Measurements from ENCODE around the gene DIPK1A.
"Not testable (repeated sequence)": the region's sequence is repeated elsewhere in the genome, so short reads cannot be mapped to it uniquely, and the experiment has no call there.

Gene DIPK1A

GRCh38 chr1:92926873-92927272 is 34.4 kb downstream of the DIPK1A start:
- intact Hi-C loops (cut with DNase I), result no loop called here
- no peak for DNase-seq

- intact Hi-C loops (cut with DNase I), result loop anchor here (5.0 kb wide), 1 partner anchor 37 kb away; no protein-coding TSS in a partner anchor
- no peak for DNase-seq
Observed at GRCh38 chr1:92924501-92924900, 36.8 kb downstream of the DIPK1A start.

- no peak for DNase-seq
Observed at GRCh38 chr1:92923664-92924063, 37.6 kb downstream of the DIPK1A start.

GRCh38 chr1:92922356-92923035 is 38.8 kb downstream of the DIPK1A start:
- intact Hi-C loops (cut with DNase I), result loop anchor here (5.0 kb wide), 1 partner anchor 35 kb away; no protein-coding TSS in a partner anchor
- DNase-seq, result no peak

More at GRCh38 chr1:92923664-92924063, 37.6 kb downstream of the DIPK1A start:
- intact Hi-C loops (cut with DNase I), result loop anchor here (5.0 kb wide), 1 partner anchor 36 kb away; no protein-coding TSS in a partner anchor

DNA sequence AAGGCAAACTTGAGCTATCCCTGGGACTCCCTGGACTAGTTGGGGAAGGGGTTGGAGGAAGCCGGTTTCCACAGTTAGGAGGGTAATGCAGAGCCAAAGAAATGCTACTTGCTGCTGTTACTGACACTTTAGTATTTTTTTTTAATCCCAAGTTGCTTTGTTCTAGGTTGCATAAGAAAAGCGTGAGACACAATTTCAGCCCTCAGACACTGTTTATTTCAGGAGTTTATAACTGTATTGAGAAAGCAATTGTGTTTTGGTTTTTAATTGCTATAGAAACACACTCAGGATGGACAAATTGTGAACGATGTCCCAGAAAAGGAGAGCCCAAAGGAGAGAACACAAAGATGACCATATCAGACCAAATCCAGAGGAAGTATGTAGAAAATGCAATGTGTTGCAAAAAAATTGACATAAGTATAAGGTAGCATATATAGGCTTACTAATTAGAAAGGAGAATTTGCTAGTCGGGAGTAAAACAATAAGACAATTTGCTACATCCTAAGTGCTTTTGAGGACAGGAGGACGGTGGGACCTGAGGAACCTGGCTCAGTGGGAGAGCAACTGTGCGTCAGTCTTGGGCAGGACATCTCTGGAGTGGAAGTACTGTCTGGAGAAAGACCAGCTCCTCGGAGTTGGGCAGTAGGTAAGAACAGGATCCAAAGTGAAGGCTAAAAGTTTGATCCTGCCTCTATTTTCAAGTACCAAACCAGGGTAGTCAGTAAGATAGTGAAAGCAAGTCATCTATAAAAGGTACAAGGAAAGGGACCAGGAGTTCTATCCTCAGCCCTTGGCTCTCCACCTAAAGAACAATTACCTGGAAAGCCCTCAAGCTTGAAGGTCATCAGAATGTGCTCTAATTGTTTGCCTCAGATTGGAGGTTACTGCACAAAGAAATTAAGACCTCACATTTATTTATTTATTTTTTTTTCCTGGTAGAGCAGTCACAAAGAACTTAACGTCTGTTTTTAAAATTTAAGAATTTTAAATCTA is 39.9 kb downstream of the DIPK1A start:
- intact Hi-C loops (cut with DNase I), result loop anchor here (5.0 kb wide), 1 partner anchor 34 kb away; no protein-coding TSS in a partner anchor
- no peak for DNase-seq

GRCh38 chr1:92916899-92917298 is 44.4 kb downstream of the DIPK1A start:
- intact Hi-C loops (cut with DNase I), result no loop called here
- DNase-seq, result no peak

GRCh38 chr1:92915547-92915946 is 45.7 kb downstream of the DIPK1A start:
- no peak for DNase-seq
- intact Hi-C loops (cut with DNase I), result no loop called here

- intact Hi-C loops (cut with DNase I), result no loop called here
- DNase-seq, result no peak
Observed at GRCh38 chr1:92913093-92913819, 48.0 kb downstream of the DIPK1A start.

DNA sequence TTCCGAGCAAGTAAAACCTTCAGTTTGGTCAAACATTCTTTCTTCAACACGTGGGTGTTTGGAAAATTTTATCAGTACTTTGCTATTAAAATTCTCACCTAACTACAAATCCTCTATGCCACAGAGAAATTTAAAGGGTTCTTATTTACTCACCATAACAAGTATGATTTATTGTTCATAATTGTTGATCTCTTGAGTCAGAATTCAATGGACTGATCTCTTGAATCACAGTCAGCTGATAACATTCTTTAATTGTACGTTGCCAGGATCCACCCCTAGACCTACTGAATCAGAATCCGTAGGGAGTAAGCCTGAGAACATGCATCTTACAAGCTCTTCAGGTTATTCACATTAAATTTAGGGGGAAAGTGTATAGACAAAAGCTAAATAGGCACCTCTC is 51.2 kb downstream of the DIPK1A start:
- intact Hi-C loops (cut with DNase I), result no loop called here

DNA sequence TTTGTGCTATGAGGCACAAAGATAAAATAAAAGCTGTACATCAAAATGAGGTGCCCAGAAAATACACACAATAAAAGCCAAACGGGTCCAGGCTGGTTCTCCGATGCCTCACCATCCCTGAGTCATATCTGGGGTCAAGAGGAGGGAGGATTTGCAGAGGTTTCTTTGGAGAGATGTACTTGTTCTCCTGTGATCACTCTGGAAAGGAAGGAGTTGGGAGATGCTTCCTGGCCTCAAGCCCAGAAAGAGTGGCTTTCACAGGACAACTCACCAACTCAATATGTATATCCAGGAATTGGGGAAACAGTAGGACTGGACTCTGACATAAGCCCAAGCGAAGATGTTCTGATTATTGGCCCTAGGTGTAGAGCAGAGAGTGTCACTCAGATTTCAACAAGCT is 51.9 kb downstream of the DIPK1A start:
- intact Hi-C loops (cut with DNase I), result no loop called here
- peak in 4 of 10 donors; percentile 23 to 82 (median 38) for DNase-seq

More for the DNA sequence above, 51.2 kb downstream of the DIPK1A start:
- no peak for DNase-seq

GRCh38 chr1:92907949-92908684 is 53.1 kb downstream of the DIPK1A start:
- no peak for DNase-seq
- intact Hi-C loops (cut with DNase I), result no loop called here

DNA sequence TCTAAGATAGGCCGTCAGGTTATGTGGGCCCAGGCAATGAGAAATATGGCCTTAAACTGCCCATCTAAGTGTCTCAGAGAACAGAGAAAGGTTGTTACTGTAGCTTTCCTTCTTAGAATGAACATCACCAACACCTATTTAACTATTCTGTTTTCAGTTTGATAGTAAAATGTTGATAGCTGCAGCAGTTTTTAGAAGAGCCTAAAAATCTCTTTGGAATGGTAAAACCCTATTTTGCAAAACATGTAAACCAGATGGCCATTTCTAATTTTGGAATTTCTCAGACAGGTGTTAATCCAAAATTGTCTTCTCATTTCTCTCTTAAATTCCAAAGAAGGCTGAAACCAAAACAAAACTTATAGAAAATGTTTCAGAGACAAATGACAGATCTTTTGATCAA is 57.5 kb downstream of the DIPK1A start:
- intact Hi-C loops (cut with DNase I), result no loop called here
- DNase-seq, result no peak

- intact Hi-C loops (cut with DNase I), result no loop called here
- DNase-seq, result no peak
Observed at GRCh38 chr1:92902406-92902744, 58.9 kb downstream of the DIPK1A start.

DNA sequence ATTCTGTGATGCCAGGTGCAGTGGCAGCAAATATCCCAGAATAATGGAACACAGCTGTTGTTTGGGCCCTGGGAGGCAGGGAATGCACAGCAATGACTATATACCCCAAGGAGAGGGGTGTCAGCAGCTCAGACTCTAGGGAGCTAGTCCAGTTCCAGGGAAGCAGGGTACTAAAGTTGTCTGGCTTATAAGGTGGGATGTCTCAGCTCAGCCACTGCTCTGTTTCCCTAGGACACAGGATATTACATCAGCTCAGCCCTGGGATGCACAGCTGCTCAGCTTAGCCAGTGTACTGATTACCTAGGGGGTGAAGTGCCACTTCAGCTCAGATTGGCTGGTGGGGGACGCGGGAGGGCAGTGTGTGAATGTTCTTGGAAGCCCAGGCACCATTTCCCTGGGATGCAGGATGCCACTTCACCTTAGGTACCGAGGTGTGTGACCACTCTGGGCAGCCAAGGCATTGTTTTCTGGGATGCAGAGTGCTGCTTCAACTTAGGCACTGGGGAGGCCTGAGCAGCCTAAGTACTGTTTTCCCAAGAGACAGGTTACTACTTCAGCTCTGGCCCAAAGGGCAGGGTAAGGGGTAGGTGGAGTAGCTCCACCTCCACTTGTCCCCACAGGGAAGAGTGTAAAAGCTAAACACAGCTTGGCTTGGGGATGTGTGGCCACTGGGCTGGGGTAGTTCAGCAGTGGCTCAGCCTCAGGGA is 59.4 kb downstream of the DIPK1A start:
- intact Hi-C loops (cut with DNase I), result no loop called here
- no peak for DNase-seq

- DNase-seq, result no peak
- intact Hi-C loops (cut with DNase I), result no loop called here
Observed at GRCh38 chr1:92901126-92901525, 60.1 kb downstream of the DIPK1A start.

DNA sequence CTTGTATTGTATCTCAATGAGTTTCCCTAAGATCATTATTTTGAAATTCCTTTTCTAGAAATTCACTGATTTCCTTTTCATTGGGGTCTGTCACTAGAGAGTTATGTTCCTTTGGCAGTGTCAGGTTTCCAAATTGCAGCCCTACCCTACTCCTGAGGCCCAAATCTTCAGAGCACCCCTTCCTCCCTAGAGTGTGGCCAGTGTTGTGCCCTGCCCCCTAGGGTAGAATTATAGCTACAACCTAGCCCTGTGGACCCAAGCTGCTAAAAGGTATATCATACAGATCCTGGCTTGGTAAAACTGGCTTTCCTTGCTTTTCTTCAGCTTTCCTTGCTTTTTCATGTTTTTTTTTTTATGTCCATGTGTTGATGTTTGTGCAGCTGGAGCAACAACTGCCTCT is 60.7 kb downstream of the DIPK1A start:
- intact Hi-C loops (cut with DNase I), result no loop called here

DNA sequence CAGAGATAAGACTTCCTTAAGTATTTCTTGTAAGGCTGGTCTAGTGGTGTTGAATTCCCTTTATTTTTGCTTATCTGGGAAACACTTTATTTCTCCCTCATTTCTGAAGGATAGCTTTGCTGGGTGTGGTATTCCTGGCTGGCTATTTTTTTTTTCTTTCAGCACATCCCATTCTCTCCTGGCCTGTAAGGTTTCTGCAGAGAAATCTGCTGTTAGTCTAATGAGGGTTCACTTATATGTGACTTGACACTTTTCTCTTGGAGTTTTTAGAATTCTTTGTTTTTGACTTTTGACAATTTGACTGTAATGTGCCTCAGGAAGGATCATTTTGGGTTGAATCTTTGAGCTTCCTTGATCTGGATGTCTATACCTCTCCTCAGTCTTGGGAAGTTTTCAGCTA is 61.5 kb downstream of the DIPK1A start:
- DNase-seq, result no peak
- intact Hi-C loops (cut with DNase I), result no loop called here

More for the DNA sequence above, 60.7 kb downstream of the DIPK1A start:
- DNase-seq, result no peak

DNA sequence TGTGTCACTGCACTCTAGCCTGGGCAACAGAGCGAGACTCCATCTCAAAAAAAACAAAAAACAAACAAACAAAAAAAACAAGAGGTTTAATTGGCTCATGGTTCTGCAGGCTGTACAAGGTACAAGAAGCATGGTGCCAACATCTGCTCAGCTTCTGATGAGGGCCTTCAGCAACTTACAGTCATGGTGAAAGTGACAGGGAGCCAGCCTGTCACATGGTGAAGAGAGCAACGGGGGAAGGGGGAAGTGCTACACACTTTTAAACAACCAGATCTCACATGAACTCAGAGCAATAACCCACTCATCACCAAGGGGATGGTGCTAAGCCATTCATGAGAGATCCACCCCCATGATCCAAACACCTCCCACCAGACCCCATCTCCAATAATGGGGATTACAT is 63.2 kb downstream of the DIPK1A start:
- DNase-seq; intact Hi-C loops (cut with DNase I): not testable (repeated sequence)

DNA sequence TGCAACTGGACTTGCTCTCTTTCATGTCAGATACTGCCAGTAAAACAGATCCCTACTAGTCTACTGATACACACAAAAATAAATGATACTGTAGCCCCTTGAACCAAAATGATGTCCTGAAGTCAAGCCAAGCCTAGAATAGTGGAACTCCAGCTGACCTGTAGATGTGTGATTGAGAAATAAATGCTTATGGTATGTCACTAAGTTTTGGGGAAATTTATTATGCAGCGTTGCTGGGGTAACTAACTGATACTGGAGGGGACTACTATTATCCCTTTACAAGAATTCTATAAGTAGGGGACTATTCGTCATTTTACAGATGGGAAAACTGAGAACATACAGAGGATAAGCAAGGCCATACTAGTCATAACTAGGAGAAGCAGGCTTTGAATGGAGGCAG is 73.8 kb downstream of the DIPK1A start:
- intact Hi-C loops (cut with DNase I), result loop anchor here (5.0 kb wide), 1 partner anchor 35 kb away; no protein-coding TSS in a partner anchor
- no peak for DNase-seq
